ENCODE data around the gene TRAF3IP1. TPM values are rescaled to one million over a fixed set of nuclear protein-coding genes. Genes with fewer than 3 reads are reported as not detected.

TRAF3IP1 gene
- total RNA-seq, 1 donor from 2014 or later = 9.4 TPM

DNA sequence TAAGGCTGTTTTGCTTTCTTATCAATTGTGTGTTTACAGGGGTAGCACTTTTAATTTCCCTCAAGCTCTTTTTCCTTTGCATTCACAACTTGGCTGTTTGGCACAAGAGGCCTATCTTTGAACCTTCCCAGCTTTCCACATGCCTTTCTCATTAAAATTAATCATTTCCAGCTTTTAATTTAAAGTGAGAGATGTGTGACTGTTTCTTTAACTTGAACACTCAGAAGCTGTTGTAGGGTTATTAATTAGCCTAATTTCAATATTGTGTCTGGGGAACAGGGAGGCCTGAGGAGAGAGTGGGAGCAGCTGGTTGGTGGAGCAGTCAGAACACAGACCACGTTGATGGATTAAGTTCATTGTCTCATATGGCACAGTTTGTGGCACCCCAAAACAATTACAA lies 111.1 kb downstream of the TRAF3IP1 start:
- no peak for DNase-seq (ENCODE audit: low read depth)
- Histone ChIP-seq H3K27me3 (ENCODE audit: control insufficient read depth, insufficient read depth, low read length) (no peaks in the 10 kb centered on the region), H3K36me3 (ENCODE audit: control insufficient read depth, insufficient read depth, low read length) (peaks cover 5% of the 10 kb centered on the region), H3K4me3 (ENCODE audit: low read depth, low read length) (no peak overlapping the region)
- TF ChIP-seq, protein P1, sequence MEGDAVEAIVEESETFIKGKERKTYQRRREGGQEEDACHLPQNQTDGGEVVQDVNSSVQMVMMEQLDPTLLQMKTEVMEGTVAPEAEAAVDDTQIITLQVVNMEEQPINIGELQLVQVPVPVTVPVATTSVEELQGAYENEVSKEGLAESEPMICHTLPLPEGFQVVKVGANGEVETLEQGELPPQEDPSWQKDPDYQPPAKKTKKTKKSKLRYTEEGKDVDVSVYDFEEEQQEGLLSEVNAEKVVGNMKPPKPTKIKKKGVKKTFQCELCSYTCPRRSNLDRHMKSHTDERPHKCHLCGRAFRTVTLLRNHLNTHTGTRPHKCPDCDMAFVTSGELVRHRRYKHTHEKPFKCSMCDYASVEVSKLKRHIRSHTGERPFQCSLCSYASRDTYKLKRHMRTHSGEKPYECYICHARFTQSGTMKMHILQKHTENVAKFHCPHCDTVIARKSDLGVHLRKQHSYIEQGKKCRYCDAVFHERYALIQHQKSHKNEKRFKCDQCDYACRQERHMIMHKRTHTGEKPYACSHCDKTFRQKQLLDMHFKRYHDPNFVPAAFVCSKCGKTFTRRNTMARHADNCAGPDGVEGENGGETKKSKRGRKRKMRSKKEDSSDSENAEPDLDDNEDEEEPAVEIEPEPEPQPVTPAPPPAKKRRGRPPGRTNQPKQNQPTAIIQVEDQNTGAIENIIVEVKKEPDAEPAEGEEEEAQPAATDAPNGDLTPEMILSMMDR (IDR thresholded peaks at IDR 0.05; ENCODE audit: insufficient read depth, low read length, poor library complexity, severe bottlenecking) = no peak

DNA sequence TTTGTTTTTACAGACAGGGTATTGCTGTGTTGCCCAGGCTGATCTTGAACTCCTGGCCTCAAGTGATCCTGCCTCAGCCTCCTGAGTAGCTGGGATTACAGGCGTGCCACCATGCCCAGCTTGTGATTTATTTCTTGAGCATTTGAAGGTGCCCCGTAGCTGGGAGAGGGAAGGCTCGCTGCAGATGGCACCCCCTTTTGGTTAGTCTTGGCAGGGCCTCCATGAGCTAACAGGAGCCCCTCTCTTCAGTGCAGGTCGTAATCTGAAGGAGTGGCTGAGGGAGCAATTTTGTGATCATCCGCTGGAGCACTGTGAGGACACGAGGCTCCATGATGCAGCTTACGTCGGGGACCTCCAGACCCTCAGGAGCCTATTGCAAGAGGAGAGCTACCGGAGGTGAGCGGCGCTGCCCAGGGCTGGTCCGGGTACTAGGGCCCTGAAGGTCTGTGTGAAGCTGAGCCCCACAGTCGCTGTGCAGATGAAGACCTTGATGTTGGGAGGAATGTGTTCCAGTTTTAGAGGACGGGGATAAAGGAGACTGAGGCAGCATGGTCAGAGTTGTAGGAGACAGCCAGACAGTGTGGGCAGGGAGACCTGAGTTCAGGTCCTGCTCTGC lies 113.1 kb downstream of the TRAF3IP1 start:
- no peak overlapping the region for H3K4me3 ChIP-seq (ENCODE audit: low read depth, low read length)
- H3K27me3 ChIP-seq (ENCODE audit: control insufficient read depth, insufficient read depth, low read length) = no peaks in the 10 kb centered on the region
- DNase-seq (ENCODE audit: low read depth) = no peak
- TF ChIP-seq, protein P1 (IDR thresholded peaks at IDR 0.05; ENCODE audit: insufficient read depth, low read length, poor library complexity, severe bottlenecking) = no peak
- peaks cover 5% of the 10 kb centered on the region for H3K36me3 ChIP-seq (ENCODE audit: control insufficient read depth, insufficient read depth, low read length)

DNA sequence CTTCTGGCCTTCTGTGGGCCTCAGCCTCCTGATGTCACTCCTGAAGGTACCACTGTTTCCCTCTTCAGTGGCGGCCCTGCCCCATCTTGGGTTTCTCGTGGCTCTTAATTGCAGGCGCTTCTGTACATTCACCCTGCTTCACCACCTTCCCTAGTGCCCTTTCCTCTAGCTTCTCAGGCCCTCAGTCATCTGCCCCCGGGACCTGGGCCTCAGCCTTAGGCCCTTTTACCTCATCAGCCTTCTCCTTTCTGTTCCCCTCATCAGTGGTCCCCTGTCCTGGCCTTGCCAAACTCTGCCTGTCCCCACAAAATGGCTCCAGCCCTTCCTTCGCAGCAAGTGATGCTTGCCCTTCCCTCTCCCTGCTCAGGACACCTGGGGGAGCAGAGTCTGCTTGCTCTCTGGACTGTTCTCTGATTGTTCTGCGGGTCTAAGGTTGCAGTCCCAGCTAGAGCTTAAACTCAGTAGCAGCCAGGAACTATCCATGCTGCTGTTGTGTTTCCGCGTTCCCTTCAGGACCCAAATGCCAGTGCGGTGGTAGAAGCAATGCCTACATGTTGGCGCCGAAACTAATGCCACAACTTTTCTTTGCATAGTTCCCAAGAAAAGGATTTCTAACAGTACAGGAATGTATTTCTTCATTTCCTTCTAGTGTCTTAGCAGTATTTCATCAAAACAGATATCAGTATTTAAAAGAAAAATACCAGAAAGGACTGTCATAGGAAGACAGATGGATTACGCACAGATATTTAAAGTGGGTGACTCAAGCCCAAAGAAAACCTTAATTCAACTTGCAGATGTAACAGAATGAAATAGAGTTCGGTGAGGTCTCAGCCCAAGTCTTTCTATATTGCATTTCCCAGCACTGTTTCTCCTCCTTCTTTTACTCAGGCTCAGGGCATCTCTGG lies 113.9 kb downstream of the TRAF3IP1 start:
- Histone ChIP-seq H3K4me3 (ENCODE audit: low read depth, low read length) (no peak overlapping the region), H3K36me3 (ENCODE audit: control insufficient read depth, insufficient read depth, low read length) (peaks cover 5% of the 10 kb centered on the region), H3K27me3 (ENCODE audit: control insufficient read depth, insufficient read depth, low read length) (no peaks in the 10 kb centered on the region)
- TF ChIP-seq, protein P1 (IDR thresholded peaks at IDR 0.05; ENCODE audit: insufficient read depth, low read length, poor library complexity, severe bottlenecking) = no peak
- DNase-seq (ENCODE audit: low read depth) = no peak

DNA sequence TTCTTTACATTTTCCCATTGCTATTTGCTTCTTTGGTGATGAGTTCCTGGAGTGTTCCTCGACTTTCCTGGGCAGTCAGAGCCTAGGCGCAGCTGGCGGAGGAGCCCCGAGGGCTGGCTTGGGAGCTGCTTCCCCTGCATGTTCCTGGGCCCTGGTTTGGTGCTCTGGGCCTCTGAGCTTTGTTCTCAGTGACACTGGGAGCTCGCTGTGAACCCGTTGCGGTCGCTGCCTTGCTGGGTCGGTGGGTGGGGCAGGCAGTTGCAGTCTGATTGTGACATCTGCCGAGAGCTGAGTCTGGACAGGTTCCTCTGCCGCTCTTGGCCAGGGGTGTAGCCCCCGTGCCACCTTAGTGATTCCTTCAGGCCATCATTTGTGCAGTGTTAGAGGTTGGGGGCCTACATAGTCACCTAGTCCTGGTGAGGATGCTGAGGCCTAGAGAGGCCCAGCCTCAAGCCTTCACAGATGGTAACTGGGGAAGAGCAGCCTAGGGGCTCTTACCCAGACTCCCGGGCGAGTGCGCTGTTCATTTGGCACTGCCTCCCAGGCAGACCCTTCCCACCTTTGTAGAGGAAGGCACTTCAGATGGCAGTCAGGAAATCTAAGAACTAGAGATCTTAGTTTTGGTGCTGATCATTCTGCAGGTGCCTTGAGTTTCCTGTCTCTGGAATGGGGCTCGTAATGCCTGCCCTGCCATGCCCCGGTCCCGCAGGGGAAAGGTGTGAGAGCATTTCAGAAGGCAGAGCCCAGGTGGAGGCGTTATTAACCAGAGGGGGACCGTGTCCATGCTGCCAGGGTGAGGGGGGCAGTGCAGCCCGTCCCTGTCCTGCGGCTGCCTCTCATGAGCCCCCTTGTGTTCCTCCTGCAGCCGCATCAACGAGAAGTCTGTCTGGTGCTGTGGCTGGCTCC lies 114.8 kb downstream of the TRAF3IP1 start:
- no peak for DNase-seq (ENCODE audit: low read depth)
- H3K4me3 ChIP-seq (ENCODE audit: low read depth, low read length) = no peak overlapping the region
- TF ChIP-seq, protein P1 (IDR thresholded peaks at IDR 0.05; ENCODE audit: insufficient read depth, low read length, poor library complexity, severe bottlenecking) = no peak
- peaks cover 5% of the 10 kb centered on the region for H3K36me3 ChIP-seq (ENCODE audit: control insufficient read depth, insufficient read depth, low read length)
- no peaks in the 10 kb centered on the region for H3K27me3 ChIP-seq (ENCODE audit: control insufficient read depth, insufficient read depth, low read length)

DNA sequence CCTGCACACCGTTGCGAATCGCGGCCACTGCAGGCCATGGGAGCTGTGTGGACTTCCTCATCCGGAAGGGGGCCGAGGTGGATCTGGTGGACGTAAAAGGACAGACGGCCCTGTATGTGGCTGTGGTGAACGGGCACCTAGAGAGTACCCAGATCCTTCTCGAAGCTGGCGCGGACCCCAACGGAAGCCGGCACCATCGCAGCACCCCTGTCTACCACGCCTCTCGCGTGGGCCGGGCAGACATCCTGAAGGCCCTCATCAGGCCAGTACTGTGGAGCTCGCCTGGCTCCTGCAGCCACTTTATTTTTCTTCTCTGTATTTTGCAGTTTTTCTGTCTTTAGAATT lies 115.4 kb downstream of the TRAF3IP1 start:
- H3K36me3 ChIP-seq (ENCODE audit: control insufficient read depth, insufficient read depth, low read length) = peaks cover 5% of the 10 kb centered on the region
- no peaks in the 10 kb centered on the region for H3K27me3 ChIP-seq (ENCODE audit: control insufficient read depth, insufficient read depth, low read length)
- DNase-seq (ENCODE audit: low read depth) = no peak
- H3K4me3 ChIP-seq (ENCODE audit: low read depth, low read length) = no peak overlapping the region
- TF ChIP-seq, protein P1 (IDR thresholded peaks at IDR 0.05; ENCODE audit: insufficient read depth, low read length, poor library complexity, severe bottlenecking) = no peak

All from kidney epithelial cell (primary cell).